ENCODE data around the gene CCDC82.

CCDC82 gene

DNA sequence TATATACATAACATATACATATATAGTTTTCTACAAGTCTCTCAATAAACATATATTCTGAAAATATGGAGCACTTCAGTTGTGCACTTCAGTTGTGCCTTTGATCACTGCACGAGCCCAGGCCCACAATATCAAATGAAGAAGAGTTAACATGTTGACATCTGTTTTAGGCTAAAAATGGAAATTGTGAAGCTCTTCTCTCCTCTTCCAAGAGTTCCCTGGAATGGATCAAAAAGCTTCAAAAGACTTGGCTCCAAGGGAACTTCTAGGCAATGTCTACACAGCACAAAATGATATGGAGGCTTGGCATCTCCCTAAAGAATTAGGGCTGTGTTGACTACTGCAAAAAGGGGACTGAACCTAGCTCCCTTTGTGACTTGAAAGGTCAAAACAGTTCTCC is 83.6 kb downstream of the CCDC82 start:
- no peak for DNase-seq

GRCh38 chr11:96303980-96304379 is 85.7 kb downstream of the CCDC82 start:
- DNase-seq = no peak

DNA sequence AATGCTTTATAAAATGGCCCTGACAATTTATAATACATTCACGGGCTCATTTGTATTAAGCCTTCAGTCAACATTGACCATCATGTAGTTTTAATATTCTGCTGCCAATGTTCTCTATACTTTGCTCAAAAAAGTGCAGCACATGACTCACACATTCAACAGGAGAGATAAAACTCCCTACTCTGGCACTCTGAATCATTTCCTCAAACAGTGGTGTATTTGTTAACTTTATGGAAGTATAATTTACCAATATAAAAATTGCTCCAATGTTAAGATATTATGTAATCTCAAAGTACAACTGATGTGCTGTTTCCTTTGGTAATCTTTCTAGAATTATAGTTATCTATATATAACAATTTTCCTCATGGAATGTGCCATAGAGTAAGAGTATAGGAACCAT is 86.6 kb downstream of the CCDC82 start:
- DNase-seq = no peak

Measured in COR-L47 (cell line).